ENCODE results near the gene DCC. TPM values are rescaled to one million over a fixed set of nuclear protein-coding genes. Genes with fewer than 3 reads are reported as not detected.

The DCC gene
- total and polyA plus RNA-seq, 2 experiments from 2014 or later, result not detected

DNA sequence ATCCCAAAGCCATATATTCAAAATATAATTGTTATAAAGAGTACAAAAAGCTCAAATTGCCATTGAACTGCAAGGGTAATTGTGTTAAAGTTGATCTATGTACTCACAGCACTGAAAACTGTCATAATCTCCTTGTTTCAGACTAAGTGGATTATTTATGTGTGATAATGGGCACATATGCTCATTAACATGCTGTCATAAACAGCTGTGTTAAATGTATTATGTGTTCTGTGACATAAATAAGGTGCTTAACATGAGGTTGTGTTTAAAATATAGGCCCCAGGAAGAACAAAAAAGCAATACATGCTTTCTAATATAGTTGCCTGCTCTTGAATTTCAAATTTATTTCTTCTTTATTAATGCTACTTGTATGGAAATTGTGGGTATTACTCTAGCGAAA is 409.5 kb downstream of the DCC start:
- no peaks in the 10 kb centered on the region for H3K9me3 ChIP-seq (ENCODE audit: low read depth)
- WGBS, 2 experiments (ENCODE audit: low coverage in 1 of 2, low lambda C conversion rate in 2 of 2, missing lambda C conversion rate in 2 of 2), result 14 to 18% methylated on average over 1 of the region's 1 CpG
- in situ Hi-C loops (cut with MboI), result no loop called here

GRCh38 chr18:52750995-52751394 is 411.0 kb downstream of the DCC start:
- H3K4me3 ChIP-seq, result no peak overlapping the region
- H3K9ac ChIP-seq, result no peak overlapping the region
- H3K79me2 ChIP-seq (ENCODE audit: insufficient read depth), result no peaks in the 10 kb centered on the region
- H3K4me2 ChIP-seq (ENCODE audit: unreplicated experiment), result no peak overlapping the region
- H3K4me1 ChIP-seq (ENCODE audit: insufficient read depth), result no peaks in the 10 kb centered on the region
- no peaks in the 10 kb centered on the region for H3K9me3 ChIP-seq (ENCODE audit: low read depth)
- in situ Hi-C loops (cut with MboI), result no loop called here
- no peaks in the 10 kb centered on the region for H3F3A ChIP-seq (ENCODE audit: insufficient read depth)
- H3K9me2 ChIP-seq (ENCODE audit: insufficient read depth), result no peaks in the 10 kb centered on the region
- DNase-seq, result no peak
- TF ChIP-seq EZH2 (IDR thresholded peaks at IDR 0.05; ENCODE audit: insufficient read depth, poor library complexity, severe bottlenecking) (no peak), EZH2phosphoT487 (IDR thresholded peaks at IDR 0.05; ENCODE audit: insufficient read depth, low read depth) (no peak)
- H2AFZ ChIP-seq, result no peak overlapping the region
- H3K27ac ChIP-seq, result no peak overlapping the region
- H3K27me3 ChIP-seq (replicated peaks; ENCODE audit: insufficient read depth), result no peaks in the 10 kb centered on the region
- H3K36me3 ChIP-seq (ENCODE audit: low read depth), result no peaks in the 10 kb centered on the region
- WGBS, 2 experiments (ENCODE audit: low coverage in 1 of 2, low lambda C conversion rate in 2 of 2, missing lambda C conversion rate in 2 of 2), result 4 to 16% methylated on average over 2 of the region's 2 CpGs
- no peaks in the 10 kb centered on the region for H4K20me1 ChIP-seq (ENCODE audit: insufficient read depth)

More for the DNA sequence above, 409.5 kb downstream of the DCC start:
- Histone ChIP-seq H3F3A (ENCODE audit: insufficient read depth) (no peaks in the 10 kb centered on the region), H3K27ac (no peak overlapping the region), H2AFZ (no peak overlapping the region), H3K79me2 (ENCODE audit: insufficient read depth) (no peaks in the 10 kb centered on the region), H3K27me3 (replicated peaks; ENCODE audit: insufficient read depth) (no peaks in the 10 kb centered on the region), H3K4me1 (ENCODE audit: insufficient read depth) (no peaks in the 10 kb centered on the region), H3K9me2 (ENCODE audit: insufficient read depth) (no peaks in the 10 kb centered on the region), H4K20me1 (ENCODE audit: insufficient read depth) (no peaks in the 10 kb centered on the region), H3K9ac (no peak overlapping the region), H3K4me2 (ENCODE audit: unreplicated experiment) (no peak overlapping the region), H3K4me3 (no peak overlapping the region), H3K36me3 (ENCODE audit: low read depth) (no peaks in the 10 kb centered on the region)
- no peak for DNase-seq
- TF ChIP-seq EZH2 (IDR thresholded peaks at IDR 0.05; ENCODE audit: insufficient read depth, poor library complexity, severe bottlenecking) (no peak), EZH2phosphoT487 (IDR thresholded peaks at IDR 0.05; ENCODE audit: insufficient read depth, low read depth) (no peak)

- Histone ChIP-seq H3K4me1 (ENCODE audit: insufficient read depth) (no peaks in the 10 kb centered on the region), H3K27me3 (replicated peaks; ENCODE audit: insufficient read depth) (no peaks in the 10 kb centered on the region), H3K9ac (no peak overlapping the region), H4K20me1 (ENCODE audit: insufficient read depth) (no peaks in the 10 kb centered on the region), H3K36me3 (ENCODE audit: low read depth) (no peaks in the 10 kb centered on the region), H3K79me2 (ENCODE audit: insufficient read depth) (no peaks in the 10 kb centered on the region), H3F3A (ENCODE audit: insufficient read depth) (no peaks in the 10 kb centered on the region), H3K9me2 (ENCODE audit: insufficient read depth) (no peaks in the 10 kb centered on the region), H2AFZ (no peak overlapping the region), H3K27ac (no peak overlapping the region), H3K9me3 (ENCODE audit: low read depth) (no peaks in the 10 kb centered on the region), H3K4me2 (ENCODE audit: unreplicated experiment) (no peak overlapping the region), H3K4me3 (no peak overlapping the region)
- TF ChIP-seq EZH2 (IDR thresholded peaks at IDR 0.05; ENCODE audit: insufficient read depth, poor library complexity, severe bottlenecking), result no peak
- no peak for TF ChIP-seq EZH2phosphoT487 (IDR thresholded peaks at IDR 0.05; ENCODE audit: insufficient read depth, low read depth)
- in situ Hi-C loops (cut with MboI), result no loop called here
- 0 to 9% methylated on average over 3 of the region's 3 CpGs for WGBS, 2 experiments (ENCODE audit: low coverage in 1 of 2, low lambda C conversion rate in 2 of 2, missing lambda C conversion rate in 2 of 2)
- DNase-seq, result no peak
Observed at GRCh38 chr18:52764316-52764715, 424.3 kb downstream of the DCC start.

GRCh38 chr18:52766002-52766545 is 426.1 kb downstream of the DCC start:
- Histone ChIP-seq H3K79me2 (ENCODE audit: insufficient read depth) (no peaks in the 10 kb centered on the region), H3K4me2 (ENCODE audit: unreplicated experiment) (no peak overlapping the region), H2AFZ (no peak overlapping the region), H3F3A (ENCODE audit: insufficient read depth) (no peaks in the 10 kb centered on the region), H3K4me1 (ENCODE audit: insufficient read depth) (no peaks in the 10 kb centered on the region), H3K9me2 (ENCODE audit: insufficient read depth) (no peaks in the 10 kb centered on the region), H3K27me3 (replicated peaks; ENCODE audit: insufficient read depth) (no peaks in the 10 kb centered on the region), H3K9ac (no peak overlapping the region), H3K4me3 (no peak overlapping the region), H3K9me3 (ENCODE audit: low read depth) (no peaks in the 10 kb centered on the region), H3K27ac (no peak overlapping the region), H3K36me3 (ENCODE audit: low read depth) (no peaks in the 10 kb centered on the region), H4K20me1 (ENCODE audit: insufficient read depth) (no peaks in the 10 kb centered on the region)
- TF ChIP-seq EZH2 (IDR thresholded peaks at IDR 0.05; ENCODE audit: insufficient read depth, poor library complexity, severe bottlenecking) (no peak), EZH2phosphoT487 (IDR thresholded peaks at IDR 0.05; ENCODE audit: insufficient read depth, low read depth) (no peak)
- WGBS, 2 experiments (ENCODE audit: low coverage in 1 of 2, low lambda C conversion rate in 2 of 2, missing lambda C conversion rate in 2 of 2), result 37 to 39% methylated on average over 9 of the region's 9 CpGs
- no peak for DNase-seq
- in situ Hi-C loops (cut with MboI), result no loop called here

DNA sequence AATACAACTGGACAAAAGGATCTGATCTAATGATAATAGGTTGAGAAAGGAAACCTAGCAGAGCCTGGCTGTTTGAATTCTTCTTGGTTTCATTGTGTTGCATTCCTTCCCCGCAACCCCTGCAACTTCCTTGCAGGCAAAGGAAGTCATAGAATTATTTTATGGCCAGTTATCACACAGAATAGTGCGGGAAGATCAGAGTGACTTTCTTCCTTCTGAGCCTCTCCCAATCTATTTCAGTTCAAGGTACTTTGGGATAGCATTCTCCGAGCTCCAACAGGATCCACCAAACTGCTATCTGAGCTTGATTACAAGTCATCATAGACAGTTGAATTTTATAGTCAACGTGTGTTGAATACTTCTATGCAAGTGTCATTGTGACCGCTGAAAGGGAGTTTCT is 441.1 kb downstream of the DCC start:
- 31% methylated on average over 5 of the region's 5 CpGs for WGBS, 2 experiments (ENCODE audit: low coverage in 1 of 2, low lambda C conversion rate in 2 of 2, missing lambda C conversion rate in 2 of 2)
- TF ChIP-seq EZH2 (IDR thresholded peaks at IDR 0.05; ENCODE audit: insufficient read depth, poor library complexity, severe bottlenecking), result no peak
- TF ChIP-seq EZH2phosphoT487 (IDR thresholded peaks at IDR 0.05; ENCODE audit: insufficient read depth, low read depth), result no peak

More for the DNA sequence above, 441.1 kb downstream of the DCC start:
- Histone ChIP-seq H3K9me3 (ENCODE audit: low read depth) (no peaks in the 10 kb centered on the region), H3K36me3 (ENCODE audit: low read depth) (no peaks in the 10 kb centered on the region), H3K27me3 (replicated peaks; ENCODE audit: insufficient read depth) (no peaks in the 10 kb centered on the region), H3K4me3 (no peak overlapping the region), H3K9me2 (ENCODE audit: insufficient read depth) (no peaks in the 10 kb centered on the region), H2AFZ (no peak overlapping the region), H3K4me2 (ENCODE audit: unreplicated experiment) (no peak overlapping the region), H4K20me1 (ENCODE audit: insufficient read depth) (no peaks in the 10 kb centered on the region), H3K9ac (no peak overlapping the region), H3K27ac (no peak overlapping the region), H3F3A (ENCODE audit: insufficient read depth) (no peaks in the 10 kb centered on the region), H3K79me2 (ENCODE audit: insufficient read depth) (no peaks in the 10 kb centered on the region), H3K4me1 (ENCODE audit: insufficient read depth) (no peaks in the 10 kb centered on the region)
- in situ Hi-C loops (cut with MboI), result no loop called here
- DNase-seq, result no peak
